HG03097 (cell line): ENCODE data around the gene STIP1.

Experiments
- ATAC-seq: cut with Tn5 transposase; IDR thresholded peaks from one replicate; pipeline ENCODE4 v1.9.1; 2021; ENCODE audit not compliant: unreplicated experiment, low FRiP score

The STIP1 gene

GRCh38 chr11:64220271-64220670, 34.3 kb downstream of the STIP1 start:
- no peak for ATAC-seq

GRCh38 chr11:64220798-64221197, 34.8 kb downstream of the STIP1 start:
- ATAC-seq: no peak

DNA sequence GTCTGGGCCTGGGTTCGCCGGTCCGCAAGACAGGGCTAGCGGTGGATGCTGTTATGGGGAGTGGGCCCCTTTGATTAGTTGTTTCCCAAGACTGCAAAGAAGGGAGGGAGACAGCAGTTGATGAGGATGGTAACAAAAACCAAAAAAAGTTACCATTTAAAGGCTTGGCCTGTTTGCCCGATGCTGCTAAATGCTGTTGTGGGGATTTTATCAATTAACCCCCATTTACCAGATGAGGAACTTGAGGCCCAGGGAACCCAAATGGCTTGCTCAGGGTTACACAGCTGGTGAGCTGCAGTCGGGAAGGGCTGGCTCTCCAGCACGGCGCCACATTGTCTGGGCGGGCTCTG, 36.7 kb downstream of the STIP1 start:
- no peak for ATAC-seq

DNA sequence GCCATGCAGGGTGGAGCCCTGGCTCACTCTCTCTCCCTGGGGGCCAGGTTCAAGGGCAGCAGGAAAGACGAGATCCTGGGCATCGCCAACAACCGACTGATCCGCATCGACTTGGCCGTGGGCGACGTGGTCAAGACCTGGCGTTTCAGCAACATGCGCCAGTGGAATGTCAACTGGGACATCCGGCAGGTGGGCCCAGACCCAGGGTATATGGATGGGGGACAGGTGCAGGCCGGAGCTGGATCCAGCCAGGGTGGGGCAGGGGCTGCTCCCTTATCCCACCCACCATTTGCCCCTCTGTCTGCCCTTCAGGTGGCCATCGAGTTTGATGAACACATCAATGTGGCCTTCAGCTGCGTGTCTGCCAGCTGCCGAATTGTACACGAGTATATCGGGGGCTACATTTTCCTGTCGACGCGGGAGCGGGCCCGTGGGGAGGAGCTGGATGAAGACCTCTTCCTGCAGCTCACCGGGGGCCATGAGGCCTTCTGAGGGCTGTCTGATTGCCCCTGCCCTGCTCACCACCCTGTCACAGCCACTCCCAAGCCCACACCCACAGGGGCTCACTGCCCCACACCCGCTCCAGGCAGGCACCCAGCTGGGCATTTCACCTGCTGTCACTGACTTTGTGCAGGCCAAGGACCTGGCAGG, 37.2 kb downstream of the STIP1 start:
- no peak for ATAC-seq

DNA sequence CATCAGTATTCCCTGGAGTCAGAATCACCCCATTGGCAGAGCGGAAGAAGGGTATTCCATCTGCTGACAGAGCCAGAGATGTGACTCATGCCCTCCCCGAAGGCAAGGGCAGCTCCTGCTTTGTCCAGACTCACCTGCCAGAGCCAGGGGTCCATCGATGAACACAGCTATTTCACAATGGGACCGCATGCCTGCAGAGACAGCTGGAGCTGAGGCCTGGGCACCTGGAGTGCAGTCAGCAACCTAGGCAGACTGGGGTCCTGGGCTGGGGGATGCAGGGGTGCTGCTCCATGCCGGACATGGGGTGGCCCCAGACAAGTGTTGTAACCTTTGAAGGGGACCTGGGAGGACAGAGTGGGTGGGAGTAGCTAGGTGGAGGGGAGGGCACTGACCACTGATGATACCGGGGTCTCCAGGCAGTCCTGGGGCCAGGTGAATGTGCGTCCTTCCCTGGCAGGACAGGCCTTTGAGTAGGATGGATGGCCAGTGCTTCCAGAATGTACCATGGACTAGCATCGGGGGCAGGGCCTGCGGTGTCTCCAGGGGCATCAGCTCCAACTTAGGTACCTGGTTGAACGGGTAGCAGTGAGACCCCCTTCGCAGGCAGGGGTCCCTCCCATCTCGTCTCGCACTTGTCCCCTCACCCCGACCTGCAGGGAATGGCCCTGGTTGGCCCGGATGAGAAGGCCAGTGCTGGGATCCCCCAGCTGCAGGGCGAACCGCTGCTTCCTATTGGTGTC, 38.4 kb downstream of the STIP1 start:
- no peak for ATAC-seq

- ATAC-seq: no peak
These were observed 39.1 kb downstream of the STIP1 start for GRCh38 chr11:64224891-64225607.

DNA sequence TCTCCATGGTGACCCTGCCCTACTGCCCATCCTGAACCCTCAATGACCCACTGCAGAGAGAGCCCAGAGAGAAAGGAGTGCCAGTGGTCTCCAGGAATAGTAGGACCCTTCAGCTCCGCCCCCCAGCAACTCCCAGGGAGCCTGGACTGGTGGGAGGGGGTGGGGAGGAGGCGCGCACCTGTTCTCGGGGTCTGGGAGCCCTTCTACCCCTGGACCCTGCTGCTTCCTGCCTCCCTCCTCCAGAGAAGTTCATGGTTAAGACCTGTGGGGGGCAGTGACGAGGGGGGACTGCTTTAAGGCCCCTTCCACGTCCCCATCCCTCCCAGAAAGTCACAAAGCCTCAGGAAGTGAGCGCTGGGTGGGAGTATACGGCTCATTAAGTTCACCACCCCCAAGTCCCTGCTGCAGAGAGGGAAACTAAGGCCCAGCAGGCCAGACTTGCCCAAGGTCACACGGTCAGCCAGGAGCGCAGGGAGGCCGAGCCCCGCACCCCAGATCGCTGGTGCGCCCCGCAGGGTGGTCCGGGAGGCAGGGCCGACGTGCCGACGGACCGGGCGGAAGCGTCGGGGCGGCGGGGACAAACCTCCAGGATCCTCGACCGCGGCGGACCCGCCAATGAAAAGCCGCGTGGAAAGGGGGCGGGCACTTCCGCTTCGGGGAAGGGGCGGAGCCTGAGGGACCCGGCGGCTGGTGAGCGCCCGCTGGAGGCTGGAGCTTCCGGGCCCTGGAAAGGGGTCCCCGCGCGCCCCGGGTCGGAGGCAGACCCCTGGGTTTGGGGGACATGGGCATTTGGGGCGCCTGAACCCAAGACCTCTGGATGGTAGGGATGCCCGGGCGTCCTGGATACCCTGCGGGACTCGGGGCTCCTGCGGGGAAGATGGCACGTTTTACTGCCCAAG, 39.9 kb downstream of the STIP1 start, which contains the start of the genes NUDT22 and TRPT1:
NUDT22 (plus strand) TSS at position 667 of the 899 bp plus-strand sequence. CDS start 379 bp downstream, outside the sequence.
TRPT1 (minus strand) TSS at position 579 of the 899 bp plus-strand sequence; CDS start at position 253, 326 bp downstream.
- ATAC-seq: peak; percentile 44

DNA sequence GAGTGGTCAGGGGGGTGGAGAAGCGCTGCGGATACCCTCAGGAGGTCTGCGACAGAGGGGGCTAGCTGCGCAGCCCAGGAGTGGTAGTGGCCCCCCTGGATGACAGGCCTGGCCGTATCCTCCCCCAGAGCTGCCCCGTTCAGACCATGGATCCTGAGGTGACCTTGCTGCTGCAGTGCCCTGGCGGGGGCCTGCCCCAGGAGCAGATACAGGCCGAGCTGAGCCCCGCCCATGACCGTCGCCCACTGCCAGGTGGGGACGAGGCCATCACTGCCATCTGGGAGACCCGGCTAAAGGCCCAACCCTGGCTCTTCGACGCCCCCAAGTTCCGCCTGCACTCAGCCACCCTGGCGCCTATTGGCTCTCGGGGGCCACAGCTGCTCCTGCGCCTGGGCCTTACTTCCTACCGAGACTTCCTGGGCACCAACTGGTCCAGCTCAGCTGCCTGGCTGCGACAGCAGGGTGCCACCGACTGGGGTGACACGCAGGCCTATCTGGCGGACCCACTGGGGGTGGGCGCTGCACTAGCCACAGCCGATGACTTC, 40.6 kb downstream of the STIP1 start:
- no peak for ATAC-seq

DNA sequence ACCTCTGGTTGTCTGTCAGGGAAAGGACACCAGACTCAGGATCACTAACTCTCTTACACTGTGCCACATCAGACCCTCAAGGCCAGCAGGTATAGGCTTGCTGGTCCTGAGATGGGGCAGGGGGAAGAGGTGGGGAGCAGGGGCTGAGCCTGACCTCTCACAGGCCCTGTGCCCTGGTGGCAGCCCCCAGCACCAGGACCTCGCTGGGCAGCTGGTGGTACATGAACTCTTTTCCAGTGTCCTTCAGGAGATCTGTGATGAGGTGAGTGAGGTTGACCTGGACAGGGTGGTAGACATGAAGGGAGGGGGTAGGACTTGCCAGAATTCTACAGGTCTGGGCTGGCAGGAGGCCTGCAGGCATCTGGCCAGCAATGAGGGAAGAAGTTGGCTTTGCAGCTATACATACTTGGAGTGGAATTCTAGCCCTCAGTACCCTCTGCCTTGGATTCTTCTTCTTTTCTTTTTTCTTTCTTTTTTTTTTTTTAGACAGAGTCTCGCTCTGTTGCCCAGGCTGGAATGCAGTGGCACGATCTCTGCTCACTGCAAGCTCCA, 41.5 kb downstream of the STIP1 start:
- ATAC-seq: no peak

- no peak for ATAC-seq
These were observed 43.2 kb downstream of the STIP1 start for GRCh38 chr11:64229090-64229743.

DNA sequence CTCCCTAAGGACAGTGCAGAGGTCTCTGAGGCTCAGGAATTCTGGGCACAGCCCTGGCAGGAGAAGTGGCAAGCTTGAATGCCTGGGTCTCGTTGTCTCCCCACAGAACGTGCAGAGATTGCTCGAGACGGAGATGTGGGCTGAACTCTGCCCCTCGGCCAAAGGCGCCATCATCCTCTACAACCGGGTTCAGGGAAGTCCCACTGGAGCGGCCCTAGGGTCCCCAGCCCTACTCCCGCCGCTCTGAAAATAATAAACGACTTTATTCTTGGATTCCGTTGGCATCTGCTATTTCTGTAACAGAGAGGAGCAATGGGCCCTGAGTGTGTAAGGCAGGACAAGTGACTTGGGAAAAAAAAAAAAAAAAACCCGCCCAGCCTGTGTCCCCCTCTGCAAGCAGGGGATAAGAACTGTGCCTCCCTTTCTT, 43.8 kb downstream of the STIP1 start:
- no peak for ATAC-seq

- ATAC-seq: peak; percentile 38
These were observed 44.4 kb downstream of the STIP1 start, which contains the start of gene DNAJC4 for GRCh38 chr11:64230171-64230984. TSS of gene DNAJC4 (plus strand) at chr11:64230548. CDS start at chr11:64230855, 307 bp downstream.

- no peak for ATAC-seq
These were observed 45.0 kb downstream of the STIP1 start for GRCh38 chr11:64230985-64231365.

GRCh38 chr11:64231546-64231945, 45.6 kb downstream of the STIP1 start:
- no peak for ATAC-seq

- ATAC-seq: no peak
These were observed 46.4 kb downstream of the STIP1 start for GRCh38 chr11:64232182-64232966.

- ATAC-seq: no peak
These were observed 47.0 kb downstream of the STIP1 start for GRCh38 chr11:64232967-64233315.

DNA sequence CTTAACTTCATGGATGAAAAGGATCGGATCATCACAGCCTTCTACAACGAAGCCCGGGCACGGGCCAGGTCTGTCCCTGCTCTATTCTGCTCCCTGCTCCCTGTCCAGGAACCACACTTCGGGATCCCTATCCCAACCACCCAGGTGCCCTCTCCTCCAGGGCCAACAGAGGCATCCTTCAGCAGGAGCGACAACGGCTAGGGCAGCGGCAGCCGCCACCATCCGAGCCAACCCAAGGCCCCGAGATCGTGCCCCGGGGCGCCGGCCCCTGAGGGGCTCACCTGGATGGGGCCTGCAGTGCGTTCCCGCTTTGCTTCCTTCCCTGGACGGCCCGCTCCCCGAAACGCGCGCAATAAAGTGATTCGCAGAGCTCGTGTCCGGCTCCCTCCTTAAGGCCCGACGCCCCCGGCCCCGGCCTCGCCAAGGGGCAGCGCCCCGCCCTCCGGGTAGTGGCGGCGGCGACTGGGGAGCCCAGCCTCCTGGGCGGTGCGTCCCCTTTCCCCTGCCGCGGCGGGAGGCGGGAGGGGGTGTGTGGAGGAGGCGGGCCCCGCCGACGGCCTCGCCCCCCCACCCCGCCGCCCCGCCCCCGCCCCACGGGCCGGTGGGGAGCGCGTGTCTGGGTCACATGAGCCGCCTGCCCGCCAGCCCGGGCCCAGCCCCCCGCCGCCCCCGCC, 48.1 kb downstream of the STIP1 start, which contains the start of gene VEGFB:
VEGFB (plus strand) TSS at position 672 of the 674 bp plus-strand sequence. CDS start 250 bp downstream, outside the sequence.
- ATAC-seq: no peak
